ENCODE data around the gene PSMG2. TPM values are rescaled to one million over a fixed set of nuclear protein-coding genes. Genes with fewer than 3 reads are reported as not detected.

Gene PSMG2
- total and polyA plus RNA-seq, 9 of the 15 experiments (the other 6 are each of a cell fraction or from before 2014, with no cell fraction given): 59.9 to 271 (median 111) TPM

GRCh38 chr18:12702221-12703095 lies at the start of gene PSMG2, which contains the start of gene CEP76 (continued):
- no peak for TF ChIP-seq CLOCK (CRISPR knock-in tag; IDR thresholded peaks at IDR 0.05; ENCODE audit: borderline replicate concordance)
- no peak for TF ChIP-seq ARID3B (CRISPR knock-in tag; IDR thresholded peaks at IDR 0.05; ENCODE audit: borderline replicate concordance)
- no peak for TF ChIP-seq SP2 (IDR thresholded peaks at IDR 0.05; ENCODE audit: extremely low read depth, low read depth, low read length, poor library complexity, severe bottlenecking)
- no peak for TF ChIP-seq PPARD (CRISPR knock-in tag; IDR thresholded peaks at IDR 0.05)
- peak; percentile 61 for TF ChIP-seq RBM22 (IDR thresholded peaks at IDR 0.05; ENCODE audit: low read depth, low read length, poor library complexity, severe bottlenecking)
- TF ChIP-seq TCFL5 (CRISPR knock-in tag; conservative IDR thresholded peaks at IDR 0.05): no peak
- TF ChIP-seq ZNF212 (CRISPR knock-in tag; IDR thresholded peaks at IDR 0.05): no peak
- no peak for TF ChIP-seq CEBPG (CRISPR knock-in tag; IDR thresholded peaks at IDR 0.05)
- TF ChIP-seq CEBPG (tag; conservative IDR thresholded peaks at IDR 0.05 in 1 of 2, IDR thresholded peaks at IDR 0.05 in 1 of 2): no peak
- TF ChIP-seq ZFX (CRISPR knock-in tag; IDR thresholded peaks at IDR 0.05): peak; percentile 92
- TF ChIP-seq ARID2 (IDR thresholded peaks at IDR 0.05): no peak
- no peak for TF ChIP-seq ZNF609 (CRISPR knock-in tag; IDR thresholded peaks at IDR 0.05; ENCODE audit: borderline replicate concordance)
- TF ChIP-seq FOXP4 (CRISPR knock-in tag; IDR thresholded peaks at IDR 0.05; ENCODE audit: borderline replicate concordance): peak; percentile 24; the same call in 1 of the 2 replicates

Data from K562 (cell line).